H1 (cell line): Measurements from ENCODE around the gene ATPAF1.

Experiments
- RXRA ChIP-seq: IDR thresholded peaks from 2 replicates; pipeline ENCODE4 v1.6.1; 2011; ENCODE audit warnings: low read depth, mild to moderate bottlenecking, low read length, moderate library complexity; ENCODE audit not compliant: insufficient read depth
- TAF1 ChIP-seq: IDR thresholded peaks from 2 replicates; pipeline ENCODE4 v1.6.1; 2011; ENCODE audit warnings: mild to moderate bottlenecking, low read depth, low read length

GRCh38 chr1:46665983-46666382 lies 2.2 kb downstream of the ATPAF1 start:
- TF ChIP-seq RXRA (no peak), TAF1 (no peak)
